Upper lobe of left lung (tissue), 6 donors: ENCODE results near the gene ARID5B. TPM values are rescaled to one million over a fixed set of nuclear protein-coding genes. Genes with fewer than 3 reads are reported as not detected.

Experiments
- ATAC-seq, 2 donors: fragments of 200-7000 bp; cut with Tn5 transposase; one replicate each; pipeline ENCODE4 v1.9.1; 2022; ENCODE audit warnings: mild to moderate bottlenecking in 2 of 2, moderate library complexity in 2 of 2; ENCODE audit not compliant: low FRiP score in 2 of 2
- DNase-seq, 2 donors: peaks; one replicate each; pipeline ENCODE4 v3.0.0-alpha.2; 2019 to 2020
- H3K27ac ChIP-seq, 4 donors: fragments of 200-600 bp; sonication (generic); one replicate each; pipeline ENCODE4 v1.5.1; 2016 to 2019
- H3K27me3 ChIP-seq, 4 donors: fragments of 200-600 bp; sonication (generic); one replicate each; pipeline ENCODE4 v1.5.1; 2017 to 2019
- H3K36me3 ChIP-seq, 4 donors: fragments of 200-600 bp; sonication (generic); one replicate each; pipeline ENCODE4 v1.5.1; 2016 to 2019
- H3K4me1 ChIP-seq, 4 donors: fragments of 200-600 bp; sonication (generic); one replicate each; pipeline ENCODE4 v1.5.1; 2018 to 2019
- H3K4me3 ChIP-seq, 4 donors: fragments of 200-600 bp; sonication (generic); one replicate each; pipeline ENCODE4 v1.5.1; 2017 to 2019; ENCODE audit warnings: mild to moderate bottlenecking in 2 of 4, moderate library complexity in 1 of 4
- H3K9me3 ChIP-seq, 4 donors: fragments of 200-600 bp; sonication (generic); one replicate each; pipeline ENCODE4 v1.5.1; 2018 to 2019
- CTCF ChIP-seq, 6 experiments: fragments of 450-650 bp in 4 of 6; fragments of 200-600 bp in 2 of 6; sonication (generic) in 2 of 6; IDR thresholded peaks; one replicate each; pipeline ENCODE4 v1.5.1; 2016 to 2019; ENCODE audit warnings: antibody characterized with exemption in 6 of 6
- EP300 ChIP-seq, 4 donors: sonication (generic); formaldehyde crosslinking; IDR thresholded peaks; one replicate each; pipeline ENCODE4 v1.5.1; 2017; ENCODE audit warnings: antibody characterized with exemption in 4 of 4, control low read depth in 2 of 4
- POLR2A ChIP-seq, 4 donors: fragments of 450-650 bp; IDR thresholded peaks; one replicate each; pipeline ENCODE4 v1.5.1; 2016 to 2017; ENCODE audit warnings: antibody characterized with exemption in 4 of 4, mild to moderate bottlenecking in 2 of 4
- POLR2AphosphoS5 ChIP-seq, 2 donors: sonication (generic); formaldehyde crosslinking; IDR thresholded peaks; one replicate each; pipeline ENCODE4 v1.5.1; 2017; ENCODE audit warnings: antibody characterized with exemption in 2 of 2
- WGBS, 2 donors: methylation state at CpG; one replicate each; pipeline ENCODE4 v1.1.5; 2017 to 2018; 5-methylcytosine and 5-hydroxymethylcytosine counted together
- total RNA-seq, 6 donors: library from RNA; depleted of rRNA in 4 of 6; stranded (reverse); fragments of >200 nt in 4 of 6; gene quantifications; one replicate each; pipeline versions ENCODE4 v1.1.0 to v1.2.1, GENCODE V29; 2016 to 2021
- donor health status: DM: no; HTN: no; CAD: no; lungs with moderate emphysema.
- donor health status: DM: no; HTN: yes; CAD: no; lungs with severe emphysema.

ARID5B gene
- total RNA-seq, 6 donors from 2014 or later: 20.2 to 51.3 (median 28.4) TPM

- no peak for ATAC-seq
- 56 to 64% methylated on average over 1 of the region's 1 CpG for WGBS, 2 donors
- TF ChIP-seq CTCF (IDR thresholded peaks at IDR 0.05) (no peak), POLR2AphosphoS5 (IDR thresholded peaks at IDR 0.05) (no peak), POLR2A (IDR thresholded peaks at IDR 0.05) (no peak), EP300 (IDR thresholded peaks at IDR 0.05) (no peak)
- peaks cover 35 to 48% (median 44%) of the 10 kb centered on the region in 4 donors for H3K4me1 ChIP-seq
- no peaks in the 10 kb centered on the region for H3K36me3 ChIP-seq
- H3K27ac ChIP-seq: peak overlapping the region in 1 of 4 donors; percentile 83
- no peaks in the 10 kb centered on the region for H3K27me3 ChIP-seq
- H3K9me3 ChIP-seq: no peaks in the 10 kb centered on the region
- DNase-seq: no peak
- no peak overlapping the region for H3K4me3 ChIP-seq
Measured at GRCh38 chr10:61990761-61991135, 89.2 kb downstream of the ARID5B start.

- no peaks in the 10 kb centered on the region for H3K27me3 ChIP-seq
- TF ChIP-seq CTCF (IDR thresholded peaks at IDR 0.05): no peak
- TF ChIP-seq POLR2AphosphoS5 (IDR thresholded peaks at IDR 0.05): no peak
- no peak for TF ChIP-seq EP300 (IDR thresholded peaks at IDR 0.05)
- no peak for TF ChIP-seq POLR2A (IDR thresholded peaks at IDR 0.05)
- DNase-seq (no peak), ATAC-seq (no peak)
- H3K27ac ChIP-seq: peak overlapping the region in 2 of 4 donors; percentile 83 to 87
- H3K9me3 ChIP-seq: no peaks in the 10 kb centered on the region
- H3K4me1 ChIP-seq: peaks cover 37 to 48% (median 46%) of the 10 kb centered on the region in 4 donors
- no peaks in the 10 kb centered on the region for H3K36me3 ChIP-seq
- H3K4me3 ChIP-seq: no peak overlapping the region
Measured at GRCh38 chr10:61991166-61991565, 89.7 kb downstream of the ARID5B start.

- Histone ChIP-seq H3K4me1 (peaks cover 37 to 48% (median 46%) of the 10 kb centered on the region in 4 donors), H3K4me3 (no peak overlapping the region)
Measured at GRCh38 chr10:61992059-61992460, 90.6 kb downstream of the ARID5B start.

GRCh38 chr10:61992671-61993668, 91.5 kb downstream of the ARID5B start:
- ATAC-seq (peak; percentile 92 to 96), DNase-seq (peak; percentile 10 to 88)
- no peaks in the 10 kb centered on the region for H3K27me3 ChIP-seq
- 4 to 6% methylated on average over 7 of the region's 7 CpGs for WGBS, 2 donors
- H3K9me3 ChIP-seq: no peaks in the 10 kb centered on the region
- peak overlapping the region in 3 of 4 donors; percentile 7 to 33 (median 26) for H3K4me3 ChIP-seq
- H3K27ac ChIP-seq: peak overlapping the region; percentile 83 to 87 (median 84)
- peaks cover 37 to 41% (median 39%) of the 10 kb centered on the region in 4 donors for H3K4me1 ChIP-seq
- peak; percentile 95 to 99 (median 98) for TF ChIP-seq EP300 (IDR thresholded peaks at IDR 0.05)
- TF ChIP-seq POLR2A (IDR thresholded peaks at IDR 0.05): peak in 1 of 4 donors; percentile 50
- TF ChIP-seq POLR2AphosphoS5 (IDR thresholded peaks at IDR 0.05): peak; percentile 73 to 98
- TF ChIP-seq CTCF (IDR thresholded peaks at IDR 0.05): no peak
- no peaks in the 10 kb centered on the region for H3K36me3 ChIP-seq

More at GRCh38 chr10:61992059-61992460, 90.6 kb downstream of the ARID5B start:
- TF ChIP-seq EP300 (IDR thresholded peaks at IDR 0.05) (no peak), CTCF (IDR thresholded peaks at IDR 0.05) (no peak), POLR2AphosphoS5 (IDR thresholded peaks at IDR 0.05) (no peak), POLR2A (IDR thresholded peaks at IDR 0.05) (no peak)
- H3K27me3 ChIP-seq: no peaks in the 10 kb centered on the region
- H3K36me3 ChIP-seq: no peaks in the 10 kb centered on the region
- ATAC-seq: peak in 1 of 2 donors; percentile 64
- DNase-seq: peak in 1 of 2 donors; percentile 34
- no peaks in the 10 kb centered on the region for H3K9me3 ChIP-seq
- H3K27ac ChIP-seq: peak overlapping the region; percentile 83 to 87 (median 84)
- WGBS, 2 donors: 53 to 55% methylated on average over 4 of the region's 4 CpGs
